Measurements from ENCODE around the gene HBG2. TPM values are rescaled to one million over a fixed set of nuclear protein-coding genes. Genes with fewer than 3 reads are reported as not detected.

Gene HBG2
- total RNA-seq, 1 experiment from 2014 or later, result 8.7 TPM

- H3K4me3 Mint-ChIP-seq, result no peak overlapping the region
- ATAC-seq, result no peak
- CTCF ChIA-PET, result no interaction called here
These were observed 51.2 kb downstream of the HBG2 start for GRCh38 chr11:5203366-5203765.

More at GRCh38 chr11:5203366-5203765, 51.2 kb downstream of the HBG2 start:
- Mint-ChIP-seq H3K9me3 (no peaks in the 10 kb centered on the region), H3K27ac (no peak overlapping the region), H3K4me1 (peaks cover 5% of the 10 kb centered on the region; the same call in 1 of the 2 replicates), H3K27me3 (ENCODE audit: low read depth) (no peaks in the 10 kb centered on the region), H3K36me3 (no peaks in the 10 kb centered on the region)
- TF ChIP-seq NFYB (CRISPR knock-in tag; conservative IDR thresholded peaks at IDR 0.05; ENCODE audit: low read depth) (no peak), NR2C2 (CRISPR knock-in tag; IDR thresholded peaks at IDR 0.05) (no peak), FOXP1 (CRISPR knock-in tag; IDR thresholded peaks at IDR 0.05; ENCODE audit: borderline replicate concordance) (no peak), ZBTB21 (CRISPR knock-in tag; IDR thresholded peaks at IDR 0.05; ENCODE audit: borderline replicate concordance) (no peak), ERG (CRISPR knock-in tag; IDR thresholded peaks at IDR 0.05) (no peak)
- no peak for DNase-seq (ENCODE audit: low spot score)
- POLR2A ChIA-PET, result no interaction called here

Other genes with a start within 250 kb of the HBG2 start
- not detected in 3 replicates for gene OR52J3, start 208.3 kb downstream of the HBG2 start, total RNA-seq (2021)
- gene OR52E2, start 195.2 kb downstream of the HBG2 start, total RNA-seq (2021), result not detected in 3 replicates
- gene OR52E1, start 185.2 kb downstream of the HBG2 start, total RNA-seq (2021), result not detected in 3 replicates
- 0.07 to 0.11 TPM in 2 of 3 replicates, not detected in the other for gene OR52A5, start 116.4 kb downstream of the HBG2 start, total RNA-seq (2021)
- gene OR52A1, start 100.0 kb downstream of the HBG2 start, total RNA-seq (2021), result 3.7 to 5.4 TPM (median 4.4 TPM) in 3 replicates
- not detected in 3 replicates for gene OR51V1, start 54.1 kb downstream of the HBG2 start, total RNA-seq (2021)
- 0.34 TPM in 1 of 3 replicates, not detected in the others for gene HBB, start 27.7 kb downstream of the HBG2 start, total RNA-seq (2021)
- gene HBD, start 20.3 kb downstream of the HBG2 start, total RNA-seq (2021), result not detected in 3 replicates
- 1.5 to 3.4 TPM (median 2.7 TPM) in 3 replicates for gene HBG1, start 4.9 kb downstream of the HBG2 start, total RNA-seq (2021)
- gene HBE1, start 15.2 kb upstream of the HBG2 start, total RNA-seq (2021), result 1.5 to 3.1 TPM (median 1.7 TPM) in 3 replicates
- gene OR51B4, start 47.2 kb upstream of the HBG2 start, total RNA-seq (2021), result not detected in 3 replicates
- gene OR51B2, start 69.5 kb upstream of the HBG2 start, total RNA-seq (2021), result not detected in 3 replicates
- gene OR51B5, start 88.7 kb upstream of the HBG2 start, total RNA-seq (2021), result 0.26 to 0.37 TPM in 2 of 3 replicates, not detected in the other
- not detected in 3 replicates for gene OR51B6, start 96.7 kb upstream of the HBG2 start, total RNA-seq (2021)
- gene OR51M1, start 129.0 kb upstream of the HBG2 start, total RNA-seq (2021), result 0.05 TPM in 1 of 3 replicates, not detected in the others
- gene OR51Q1, start 167.3 kb upstream of the HBG2 start, total RNA-seq (2021), result not detected in 3 replicates
- gene OR51I1, start 186.7 kb upstream of the HBG2 start, total RNA-seq (2021), result not detected in 3 replicates
- not detected in 3 replicates for gene OR51I2, start 194.5 kb upstream of the HBG2 start, total RNA-seq (2021)
- gene OR52D1, start 233.9 kb upstream of the HBG2 start, total RNA-seq (2021), result not detected in 3 replicates